ENCODE data around the gene GTF2H3.

- TF ChIP-seq RAD21 (IDR thresholded peaks at IDR 0.05; ENCODE audit: insufficient read depth, low read depth, low read length) (no peak), SREBF1 (IDR thresholded peaks at IDR 0.05; ENCODE audit: low read length) (no peak), MEF2A (IDR thresholded peaks at IDR 0.05; ENCODE audit: insufficient read depth, low read depth, low read length) (no peak), CTCF (IDR thresholded peaks at IDR 0.05 in 2 of 3, conservative IDR thresholded peaks at IDR 0.05 in 1 of 3; ENCODE audit: control insufficient read depth in 2 of 3, extremely low read depth in 1 of 3, insufficient read depth in 1 of 3, low read depth in 3 of 3, low read length in 3 of 3) (no peak), ELK1 (IDR thresholded peaks at IDR 0.05; ENCODE audit: low read depth, low read length) (no peak), NFYA (IDR thresholded peaks at IDR 0.05; ENCODE audit: borderline replicate concordance, low read depth, low read length) (no peak), KDM1A (IDR thresholded peaks at IDR 0.05; ENCODE audit: borderline replicate concordance) (no peak), NR2C1 (IDR thresholded peaks at IDR 0.05) (no peak), FOXM1 (IDR thresholded peaks at IDR 0.05; ENCODE audit: low read depth, low read length) (no peak), TAF1 (IDR thresholded peaks at IDR 0.05; ENCODE audit: borderline replicate concordance, low read depth, low read length) (no peak), BRCA1 (IDR thresholded peaks at IDR 0.05; ENCODE audit: low read depth, low read length) (no peak), NRF1 (conservative IDR thresholded peaks at IDR 0.05; ENCODE audit: low read depth, low read length) (no peak)
- TF ChIP-seq, protein P1, sequence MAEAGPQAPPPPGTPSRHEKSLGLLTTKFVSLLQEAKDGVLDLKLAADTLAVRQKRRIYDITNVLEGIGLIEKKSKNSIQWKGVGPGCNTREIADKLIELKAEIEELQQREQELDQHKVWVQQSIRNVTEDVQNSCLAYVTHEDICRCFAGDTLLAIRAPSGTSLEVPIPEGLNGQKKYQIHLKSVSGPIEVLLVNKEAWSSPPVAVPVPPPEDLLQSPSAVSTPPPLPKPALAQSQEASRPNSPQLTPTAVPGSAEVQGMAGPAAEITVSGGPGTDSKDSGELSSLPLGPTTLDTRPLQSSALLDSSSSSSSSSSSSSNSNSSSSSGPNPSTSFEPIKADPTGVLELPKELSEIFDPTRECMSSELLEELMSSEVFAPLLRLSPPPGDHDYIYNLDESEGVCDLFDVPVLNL (IDR thresholded peaks at IDR 0.05; ENCODE audit: low read depth, low read length), result no peak
Observed at GRCh38 chr12:123656392-123656791, 22.8 kb downstream of the GTF2H3 start.
